GM21447 (cell line): ENCODE data around the gene HNRNPA2B1.

ENCODE experiments used
- ATAC-seq: cut with Tn5 transposase; IDR thresholded peaks from one replicate; pipeline ENCODE4 v1.9.1; 2021; ENCODE audit not compliant: unreplicated experiment

The HNRNPA2B1 gene

DNA sequence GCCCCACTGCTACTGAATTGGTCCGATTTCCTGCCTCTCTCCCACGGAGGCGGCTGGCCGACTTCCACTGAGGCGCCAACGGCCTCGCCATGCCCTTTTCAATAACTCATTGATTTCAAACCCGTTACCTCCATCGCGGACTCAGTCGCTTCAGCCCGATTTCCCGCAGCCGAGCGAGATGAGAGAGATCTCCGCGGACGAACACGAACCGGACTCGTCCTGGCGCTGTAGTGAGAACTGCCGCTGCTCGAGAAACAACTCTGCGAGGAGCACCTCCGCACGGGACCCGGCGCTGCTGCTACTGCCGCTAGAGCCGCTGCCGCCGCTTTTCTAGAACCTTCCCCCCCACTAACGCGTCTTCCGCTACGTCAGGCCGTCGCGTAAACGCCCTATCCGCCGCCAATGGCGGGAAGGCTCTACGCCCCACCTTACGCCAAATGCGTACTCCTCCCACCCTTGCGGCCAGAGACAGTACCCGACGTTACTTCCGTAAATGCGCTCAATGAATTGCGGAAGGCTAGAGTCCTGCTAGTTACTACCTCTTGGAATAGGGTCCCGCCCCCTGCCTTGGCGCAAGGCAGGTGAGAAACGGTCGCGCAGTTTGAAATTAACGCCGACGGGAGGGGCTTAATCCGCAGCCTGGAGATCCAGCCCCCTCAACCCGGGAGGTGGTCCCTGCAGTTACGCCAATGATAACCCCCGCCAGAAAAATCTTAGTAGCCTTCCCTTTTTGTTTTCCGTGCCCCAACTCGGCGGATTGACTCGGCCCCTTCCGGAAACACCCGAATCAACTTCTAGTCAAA lies at the start of gene HNRNPA2B1:
Gene HNRNPA2B1, minus strand, starts transcription at position 303 of the 803 bp plus-strand sequence. Its CDS starts 169 bp downstream, at position 134.
- ATAC-seq: peak; percentile 46

GRCh38 chr7:26250239-26250638 lies 49.7 kb upstream of the HNRNPA2B1 start:
- ATAC-seq: no peak

DNA sequence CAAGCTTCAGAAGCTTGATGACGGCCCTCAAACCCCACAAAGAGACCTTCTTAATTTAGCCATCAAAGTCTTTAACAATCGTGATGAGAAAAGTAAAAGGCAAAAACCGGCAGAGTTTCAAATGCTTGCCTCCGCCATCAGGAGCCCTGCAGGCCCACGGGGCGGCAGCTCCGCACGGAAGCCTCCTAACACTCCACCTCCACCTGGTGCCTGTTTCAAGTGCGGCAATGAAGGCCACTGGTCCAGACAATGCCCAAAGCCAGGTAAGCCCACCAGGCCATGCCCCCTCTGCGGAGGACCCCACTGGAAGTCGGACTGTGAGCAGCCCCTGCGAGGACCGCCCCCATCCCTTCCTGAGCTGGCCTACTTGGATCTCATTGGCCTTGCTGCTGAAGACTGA lies 44.6 kb upstream of the HNRNPA2B1 start:
- ATAC-seq: no peak

DNA sequence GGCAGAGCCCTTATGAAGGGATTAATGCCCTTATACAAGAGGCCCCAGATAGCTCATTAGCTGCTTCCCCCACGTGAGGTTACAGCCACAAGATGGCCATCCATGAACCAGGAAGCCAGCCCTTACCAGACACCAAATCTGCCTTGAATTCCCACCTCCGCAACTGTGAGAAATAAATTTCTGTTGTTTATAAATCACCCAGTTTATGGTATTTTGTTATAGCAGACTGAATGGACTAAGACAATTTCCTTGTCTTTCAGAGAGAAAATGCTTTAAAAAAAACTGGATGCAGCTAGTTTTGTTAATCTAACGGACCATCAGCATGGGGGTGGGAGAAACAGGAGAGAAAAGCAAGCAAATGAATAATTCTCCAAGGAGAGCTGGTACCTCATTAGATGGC lies 37.5 kb upstream of the HNRNPA2B1 start:
- no peak for ATAC-seq

- no peak for ATAC-seq
These were observed 36.7 kb upstream of the HNRNPA2B1 start for GRCh38 chr7:26237035-26237807.

DNA sequence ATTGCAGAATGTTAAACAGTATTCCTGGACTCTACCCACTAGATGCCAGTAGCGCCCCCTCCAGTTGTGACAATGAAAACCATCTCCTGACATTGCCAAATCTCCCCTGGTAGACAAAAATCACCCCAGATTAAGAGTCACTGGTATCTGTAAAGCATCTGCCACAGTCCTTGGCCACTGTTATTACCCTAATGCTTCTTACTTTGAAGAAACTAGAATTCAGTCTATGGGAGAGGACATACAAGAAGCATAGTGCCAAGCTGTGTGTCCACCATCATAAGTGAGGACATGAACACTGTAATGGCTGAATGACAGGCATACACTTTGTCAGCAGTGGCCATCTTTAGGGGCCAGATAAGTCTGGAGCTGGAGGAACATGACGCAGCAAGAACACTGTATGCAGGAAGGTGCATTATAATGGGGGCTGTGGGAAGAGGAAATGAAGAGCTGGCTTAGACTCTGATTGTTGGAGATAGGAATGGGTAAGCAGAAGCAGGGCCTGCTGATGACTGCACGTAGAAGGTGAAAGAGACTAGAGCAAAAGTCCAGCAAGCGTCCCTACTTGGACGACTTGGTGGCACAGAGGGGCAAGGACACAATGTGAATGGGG lies 33.5 kb upstream of the HNRNPA2B1 start:
- no peak for ATAC-seq

DNA sequence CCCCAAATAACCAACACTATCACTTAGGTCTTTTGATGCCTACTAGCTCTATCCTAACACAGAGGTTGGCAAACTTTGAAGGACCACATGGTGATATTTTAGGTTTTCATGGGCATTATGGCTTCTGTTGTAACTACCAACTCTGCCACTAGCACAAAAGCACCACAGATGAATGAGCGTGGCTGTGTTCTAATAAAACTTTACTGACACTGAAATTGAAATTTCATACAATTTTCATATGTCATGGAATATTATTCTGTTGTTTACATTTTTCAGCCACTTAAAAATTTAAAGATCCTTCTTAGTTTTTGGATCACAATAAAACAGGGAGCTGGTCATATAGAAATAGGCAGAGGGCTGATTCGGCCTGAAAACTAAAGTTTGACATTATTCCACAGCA lies 27.4 kb upstream of the HNRNPA2B1 start:
- ATAC-seq: no peak

GRCh38 chr7:26224359-26224758 lies 23.8 kb upstream of the HNRNPA2B1 start:
- ATAC-seq: no peak

DNA sequence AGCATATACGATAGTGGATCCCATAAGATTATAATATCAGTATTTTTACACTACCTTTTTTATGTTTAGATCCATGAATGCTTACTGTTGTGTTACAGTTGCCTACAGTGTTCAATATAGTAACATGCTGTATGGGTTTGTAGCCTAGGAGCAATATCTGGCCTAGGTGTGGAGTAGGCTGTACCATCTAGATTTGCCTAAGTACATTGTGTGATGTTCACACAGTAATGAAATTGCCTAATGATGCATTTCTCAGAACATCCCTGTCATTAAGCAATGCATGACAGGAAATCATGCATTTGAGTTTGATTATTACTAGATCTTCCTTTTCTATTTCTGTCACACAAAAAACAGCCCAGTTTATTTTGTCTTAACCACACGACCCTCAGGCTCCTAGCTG lies 15.5 kb upstream of the HNRNPA2B1 start:
- ATAC-seq: no peak

- ATAC-seq: no peak
These were observed 13.4 kb upstream of the HNRNPA2B1 start for GRCh38 chr7:26213807-26214515.

GRCh38 chr7:26212921-26213718 lies 12.6 kb upstream of the HNRNPA2B1 start:
- no peak for ATAC-seq

DNA sequence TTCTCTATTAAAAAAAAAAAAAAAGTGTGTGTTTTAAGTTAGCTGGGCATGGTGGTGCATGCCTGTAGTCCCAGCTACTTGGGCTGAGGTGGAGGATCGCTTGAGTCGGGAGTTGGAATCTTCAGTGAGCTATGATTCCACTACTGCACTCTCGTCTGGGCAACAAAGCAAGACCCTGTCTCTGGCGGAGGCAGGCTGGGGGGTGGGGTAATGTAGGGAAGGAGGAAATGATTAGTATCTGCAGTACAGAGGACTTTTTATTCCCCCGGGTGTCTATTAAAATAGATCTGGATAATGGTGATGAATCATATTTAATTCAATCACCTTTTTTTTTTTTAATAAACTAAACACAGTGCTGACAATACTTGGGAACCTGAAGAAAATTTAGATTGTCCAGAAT lies 7.5 kb upstream of the HNRNPA2B1 start:
- ATAC-seq: no peak

GRCh38 chr7:26203016-26203415 lies 2.5 kb upstream of the HNRNPA2B1 start:
- ATAC-seq: no peak

DNA sequence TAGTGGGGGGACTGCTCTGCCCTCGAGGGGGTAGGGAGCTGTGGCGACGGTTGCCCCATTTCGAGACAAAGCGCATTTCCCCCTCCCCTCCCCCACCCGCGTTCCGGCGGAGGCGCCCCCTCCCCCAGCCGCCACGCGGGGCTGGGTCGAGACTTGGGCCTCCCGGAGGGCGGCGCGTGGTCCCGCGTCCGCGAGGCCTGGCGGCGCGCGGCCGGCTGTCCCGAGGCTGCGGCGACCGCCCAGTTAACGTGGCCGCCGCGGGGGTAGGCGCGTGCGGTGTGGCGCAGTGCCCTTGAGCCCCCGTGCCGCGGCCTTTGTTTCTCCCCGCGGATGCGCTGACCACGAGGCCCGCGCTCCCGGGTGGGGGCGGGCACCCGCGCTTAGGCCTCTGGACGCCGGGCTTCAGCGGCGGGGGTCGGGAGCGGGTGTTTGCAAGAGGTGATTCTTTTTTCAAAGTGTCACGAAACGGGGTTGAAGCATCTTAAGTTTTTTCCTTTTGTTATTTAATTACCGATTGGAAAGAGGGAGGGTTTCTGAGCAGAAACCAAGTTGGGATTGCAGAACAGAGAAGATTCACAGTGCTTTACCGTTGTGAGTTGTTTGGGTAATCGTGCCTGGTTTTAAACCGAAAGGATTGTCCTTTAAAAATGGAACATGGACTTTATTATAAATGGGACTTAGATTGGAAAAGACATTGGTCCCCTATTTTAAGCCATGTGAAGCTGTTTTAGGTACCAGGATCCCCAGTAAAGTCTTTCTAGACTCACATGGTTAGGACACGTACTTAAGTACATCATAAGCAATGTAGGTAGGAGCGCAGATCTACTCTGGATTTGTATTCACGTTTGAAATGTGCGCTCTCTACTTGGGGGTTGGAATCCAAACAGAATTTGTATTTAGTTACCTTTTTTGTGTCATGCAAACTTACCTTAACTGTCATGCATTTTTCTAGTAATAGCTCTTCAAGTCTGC lies 1.8 kb upstream of the HNRNPA2B1 start:
- no peak for ATAC-seq

DNA sequence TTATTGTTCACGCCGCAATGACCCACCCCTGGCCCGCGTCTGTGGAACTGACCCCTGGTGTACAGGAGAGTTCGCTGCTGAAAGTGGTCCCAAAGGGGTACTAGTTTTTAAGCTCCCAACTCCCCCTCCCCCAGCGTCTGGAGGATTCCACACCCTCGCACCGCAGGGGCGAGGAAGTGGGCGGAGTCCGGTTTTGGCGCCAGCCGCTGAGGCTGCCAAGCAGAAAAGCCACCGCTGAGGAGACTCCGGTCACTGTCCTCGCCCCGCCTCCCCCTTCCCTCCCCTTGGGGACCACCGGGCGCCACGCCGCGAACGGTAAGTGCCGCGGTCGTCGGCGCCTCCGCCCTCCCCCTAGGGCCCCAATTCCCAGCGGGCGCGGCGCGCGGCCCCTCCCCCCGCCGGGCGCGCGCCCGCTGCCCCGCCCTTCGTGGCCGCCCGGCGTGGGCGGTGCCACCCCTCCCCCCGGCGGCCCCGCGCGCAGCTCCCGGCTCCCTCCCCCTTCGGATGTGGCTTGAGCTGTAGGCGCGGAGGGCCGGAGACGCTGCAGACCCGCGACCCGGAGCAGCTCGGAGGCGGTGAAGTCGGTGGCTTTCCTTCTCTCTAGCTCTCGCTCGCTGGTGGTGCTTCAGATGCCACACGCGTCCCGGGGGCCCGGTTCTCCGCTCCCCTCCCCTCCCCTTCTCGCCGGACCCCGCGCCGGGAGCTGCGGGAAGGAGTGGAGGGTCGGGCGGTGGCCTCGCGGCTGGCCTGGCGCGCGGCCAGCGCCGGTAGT lies 887 bp upstream of the HNRNPA2B1 start, which contains the start of gene CBX3:
Gene CBX3, plus strand, starts transcription at position 499 of the 772 bp plus-strand sequence. CDS start 1,254 bp downstream, outside the sequence.
- ATAC-seq: peak; percentile 43

GRCh38 chr7:26200038-26200443 lies 505 bp downstream of the HNRNPA2B1 start:
- ATAC-seq: peak; percentile 17

GRCh38 chr7:26199301-26200037 lies 1.1 kb downstream of the HNRNPA2B1 start:
- ATAC-seq: no peak

DNA sequence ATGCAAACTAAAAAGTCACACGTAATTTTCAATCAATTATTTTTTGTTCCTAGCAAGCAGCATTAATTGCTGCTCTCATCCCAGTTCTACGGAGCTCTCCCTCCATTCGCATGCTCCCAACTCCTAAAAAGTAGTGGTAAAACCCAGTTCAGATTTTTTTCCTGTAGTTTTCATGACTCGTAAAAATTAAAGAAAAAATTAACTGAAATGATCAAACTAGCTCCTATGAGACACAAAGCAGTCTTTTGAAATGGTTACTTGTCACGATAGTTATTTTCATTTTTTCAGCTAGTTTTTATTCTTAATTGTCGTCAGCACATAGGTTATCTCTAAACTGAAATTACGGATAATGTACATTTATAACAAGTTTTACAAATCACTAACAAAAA lies 1.8 kb downstream of the HNRNPA2B1 start:
- no peak for ATAC-seq
